NOMO-1 treated with DMSO at 0.1 percent for 48 hours (cell line): ENCODE data around the gene BCLAF1.
A peak's percentile ranks its signal among the peaks of the same experiment; 100 is the strongest.

Experiments used
- DNase-seq: peaks from one replicate; lab custom pipeline; 2025; ENCODE audit not compliant: unreplicated experiment; lab: John Stamatoyannopoulos, UW

Gene BCLAF1, protein sequence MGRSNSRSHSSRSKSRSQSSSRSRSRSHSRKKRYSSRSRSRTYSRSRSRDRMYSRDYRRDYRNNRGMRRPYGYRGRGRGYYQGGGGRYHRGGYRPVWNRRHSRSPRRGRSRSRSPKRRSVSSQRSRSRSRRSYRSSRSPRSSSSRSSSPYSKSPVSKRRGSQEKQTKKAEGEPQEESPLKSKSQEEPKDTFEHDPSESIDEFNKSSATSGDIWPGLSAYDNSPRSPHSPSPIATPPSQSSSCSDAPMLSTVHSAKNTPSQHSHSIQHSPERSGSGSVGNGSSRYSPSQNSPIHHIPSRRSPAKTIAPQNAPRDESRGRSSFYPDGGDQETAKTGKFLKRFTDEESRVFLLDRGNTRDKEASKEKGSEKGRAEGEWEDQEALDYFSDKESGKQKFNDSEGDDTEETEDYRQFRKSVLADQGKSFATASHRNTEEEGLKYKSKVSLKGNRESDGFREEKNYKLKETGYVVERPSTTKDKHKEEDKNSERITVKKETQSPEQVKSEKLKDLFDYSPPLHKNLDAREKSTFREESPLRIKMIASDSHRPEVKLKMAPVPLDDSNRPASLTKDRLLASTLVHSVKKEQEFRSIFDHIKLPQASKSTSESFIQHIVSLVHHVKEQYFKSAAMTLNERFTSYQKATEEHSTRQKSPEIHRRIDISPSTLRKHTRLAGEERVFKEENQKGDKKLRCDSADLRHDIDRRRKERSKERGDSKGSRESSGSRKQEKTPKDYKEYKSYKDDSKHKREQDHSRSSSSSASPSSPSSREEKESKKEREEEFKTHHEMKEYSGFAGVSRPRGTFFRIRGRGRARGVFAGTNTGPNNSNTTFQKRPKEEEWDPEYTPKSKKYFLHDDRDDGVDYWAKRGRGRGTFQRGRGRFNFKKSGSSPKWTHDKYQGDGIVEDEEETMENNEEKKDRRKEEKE

DNA sequence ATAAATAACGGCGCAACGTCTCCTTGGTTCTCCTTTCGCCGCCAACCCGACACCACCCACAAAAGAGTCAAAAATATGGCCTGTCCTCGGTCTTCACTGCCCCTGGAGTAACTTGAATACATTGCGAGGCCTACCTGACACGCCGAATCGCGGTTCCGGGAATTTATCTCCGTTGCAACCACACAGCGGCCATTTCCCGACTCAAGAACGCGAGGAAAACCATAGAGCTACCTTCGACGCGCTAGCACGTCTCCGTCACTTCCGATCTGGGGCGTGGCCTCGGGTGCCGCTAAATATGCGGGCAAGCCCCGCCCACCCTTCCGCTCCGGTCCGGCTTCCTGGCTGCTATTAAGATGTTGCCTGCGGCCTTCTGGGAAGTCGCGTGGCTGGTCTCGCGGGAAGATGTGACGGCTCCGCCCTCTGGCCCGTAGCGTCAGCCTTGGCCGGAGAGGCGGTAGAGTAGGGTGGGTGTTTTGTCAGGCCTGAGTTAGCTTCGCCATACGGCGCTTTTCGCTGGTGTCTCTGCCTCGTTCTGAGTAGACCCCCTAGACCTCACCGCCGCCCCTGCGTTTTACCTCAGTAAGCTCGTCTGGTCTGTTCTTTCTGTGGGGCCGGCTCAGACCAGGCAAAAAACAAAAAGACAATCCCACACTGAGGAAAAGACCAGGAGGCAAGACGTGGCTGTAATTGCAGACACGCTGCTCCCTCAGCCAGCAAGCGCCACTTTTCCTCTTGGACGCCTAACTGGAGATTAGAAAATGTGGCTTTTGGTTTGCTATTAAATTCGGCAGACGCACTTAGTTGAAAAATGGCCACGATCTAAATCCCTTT is at the start of gene BCLAF1:
Gene BCLAF1, minus strand, starts transcription at position 268 of the 831 bp plus-strand sequence. CDS start 9,980 bp downstream, outside the sequence.
- DNase-seq, result peak; percentile 98

GRCh38 chr6:136338486-136338885 is 48.8 kb upstream of the BCLAF1 start:
- no peak for DNase-seq

DNA sequence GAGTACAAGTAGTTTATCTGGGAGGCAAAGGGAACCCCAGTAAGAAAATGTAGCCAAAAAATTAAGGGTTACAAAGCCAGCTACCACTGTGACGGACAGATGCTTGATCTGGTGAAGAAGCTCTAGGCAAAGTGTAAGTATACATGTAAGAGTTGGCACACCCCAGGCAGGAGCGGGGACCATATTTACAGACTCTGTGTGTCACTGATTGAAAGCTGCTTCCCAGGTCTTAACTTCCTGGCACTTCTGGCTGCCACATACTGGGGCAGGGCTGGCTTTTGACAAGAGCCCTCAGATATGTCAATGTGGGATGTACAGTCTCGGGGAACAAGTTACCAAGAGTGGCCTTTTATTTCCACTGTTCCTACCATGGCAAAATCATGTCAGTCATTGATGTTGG is 48.0 kb upstream of the BCLAF1 start:
- no peak for DNase-seq

- DNase-seq, result no peak
Observed at GRCh38 chr6:136337121-136337520, 47.5 kb upstream of the BCLAF1 start.

DNA sequence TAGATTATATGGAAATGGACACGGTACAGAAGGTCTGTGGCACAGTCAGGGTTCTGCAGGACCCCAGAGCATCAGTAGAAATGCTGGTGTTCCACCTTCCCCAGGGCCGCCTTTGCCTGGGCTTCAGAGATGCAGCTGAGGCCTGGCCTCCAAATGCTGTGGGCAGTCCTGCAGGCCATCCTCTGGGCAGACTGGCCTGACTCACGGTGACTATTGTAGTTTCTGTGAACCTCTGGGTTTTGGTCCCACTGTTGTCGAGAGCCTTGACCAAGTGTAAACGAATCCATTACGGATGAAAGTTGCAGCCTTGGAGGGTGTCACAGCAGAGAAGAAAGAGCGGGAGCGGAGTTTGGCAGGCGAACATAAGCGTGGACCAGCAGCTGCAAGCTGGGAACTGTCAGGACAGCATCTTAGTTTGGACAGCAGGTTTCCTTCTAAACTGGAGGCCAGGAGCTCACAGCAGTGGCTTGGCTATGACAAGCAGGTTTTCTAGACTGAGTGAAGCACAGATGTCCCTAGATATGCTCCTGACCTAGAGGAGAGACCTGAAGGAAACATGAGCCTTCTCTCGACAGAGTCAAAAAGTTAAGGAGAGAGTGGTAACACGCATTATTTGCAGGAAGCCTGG is 46.2 kb upstream of the BCLAF1 start:
- no peak for DNase-seq

DNA sequence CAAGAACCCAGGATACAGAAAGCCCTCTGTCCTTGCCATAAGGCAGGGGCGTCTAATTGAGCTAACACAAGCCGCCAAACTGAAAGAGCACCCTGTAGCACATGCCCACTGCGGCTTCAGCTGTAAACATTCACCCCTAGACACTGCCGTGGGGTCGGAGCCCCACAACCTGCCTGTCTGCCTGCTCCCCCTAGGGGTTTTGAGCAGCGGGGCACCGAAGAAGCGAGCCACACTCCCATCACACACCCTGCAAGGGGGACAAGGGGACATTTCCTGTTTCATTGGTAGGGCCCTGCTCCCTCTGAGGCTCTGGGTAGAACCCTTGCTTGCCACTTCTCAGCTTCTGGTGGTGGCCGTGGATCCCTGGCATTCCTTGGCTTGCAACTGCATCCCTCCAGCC is 45.2 kb upstream of the BCLAF1 start:
- no peak for DNase-seq

- DNase-seq, result no peak
Observed at GRCh38 chr6:136334465-136334846, 44.8 kb upstream of the BCLAF1 start.

- peak; percentile 3 for DNase-seq
Observed at GRCh38 chr6:136333824-136334464, 44.3 kb upstream of the BCLAF1 start.

DNA sequence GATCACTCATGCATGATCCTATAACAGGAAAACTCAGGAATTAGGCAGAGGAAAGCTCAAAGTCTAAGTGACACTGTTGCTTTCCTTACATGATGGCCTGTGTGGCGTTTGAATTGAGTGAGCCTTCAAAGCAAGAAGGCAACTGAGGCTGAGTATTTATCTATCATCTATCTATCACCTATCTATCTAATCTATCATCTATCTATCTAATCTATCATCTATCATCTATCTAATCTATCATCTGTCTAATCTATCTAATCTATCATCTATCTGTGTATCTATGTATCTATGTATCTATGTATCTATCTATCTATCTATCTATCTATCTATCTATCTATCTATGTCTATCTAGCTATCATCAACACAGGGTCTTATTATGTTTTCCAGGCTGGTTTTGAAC is 41.8 kb upstream of the BCLAF1 start:
- DNase-seq, result no peak

- DNase-seq, result no peak
Observed at GRCh38 chr6:136330634-136331033, 41.0 kb upstream of the BCLAF1 start.

DNA sequence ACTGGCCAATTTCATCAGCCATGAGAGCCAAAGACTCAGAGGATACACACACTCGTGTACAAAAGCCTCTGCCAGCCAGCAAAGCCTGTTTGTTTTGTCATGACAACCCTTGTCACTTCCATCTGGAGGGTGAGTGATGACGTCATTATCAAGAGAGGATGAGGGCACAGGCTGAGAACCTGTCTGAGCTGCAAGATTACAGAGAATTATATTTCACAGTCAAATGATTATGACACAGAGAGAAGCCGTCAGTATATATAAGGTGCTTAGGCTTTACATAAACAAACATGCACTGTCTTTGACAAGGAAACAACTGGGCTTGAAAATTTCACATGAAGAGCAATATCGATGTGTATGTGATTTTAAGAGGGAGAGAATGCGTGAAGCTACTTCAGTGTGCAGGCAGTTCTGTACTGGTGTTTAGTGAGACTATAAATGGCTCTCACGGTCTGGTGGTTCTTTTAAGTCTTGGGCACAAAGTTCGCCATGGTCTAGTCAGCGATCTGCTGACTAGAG is 36.5 kb upstream of the BCLAF1 start:
- no peak for DNase-seq

GRCh38 chr6:136324686-136325380 is 35.2 kb upstream of the BCLAF1 start:
- DNase-seq, result peak; percentile 21

- DNase-seq, result no peak
Observed at GRCh38 chr6:136323431-136324112, 33.9 kb upstream of the BCLAF1 start.

GRCh38 chr6:136319732-136320131 is 30.1 kb upstream of the BCLAF1 start:
- no peak for DNase-seq

- DNase-seq, result no peak
Observed at GRCh38 chr6:136318676-136319075, 29.0 kb upstream of the BCLAF1 start.

DNA sequence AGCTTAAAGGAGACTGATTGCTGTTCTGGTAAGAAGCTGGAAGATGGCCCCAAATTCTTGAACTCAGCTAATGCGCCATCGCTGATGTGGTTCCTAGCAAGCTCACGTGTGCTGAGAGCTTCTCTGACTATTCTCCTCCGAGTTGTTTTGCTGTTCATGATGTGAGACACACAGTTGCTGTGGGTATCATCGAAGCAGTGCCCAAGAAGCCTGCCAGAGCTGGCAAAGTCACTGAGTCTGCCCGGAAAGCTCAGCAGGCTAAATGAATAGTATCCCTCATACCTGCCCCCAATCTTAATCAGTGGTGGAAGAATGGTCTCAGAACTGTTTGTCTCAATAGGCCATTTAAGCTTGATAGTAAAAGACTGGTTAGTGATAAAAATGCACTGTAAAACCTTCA is 28.3 kb upstream of the BCLAF1 start:
- DNase-seq, result no peak

DNA sequence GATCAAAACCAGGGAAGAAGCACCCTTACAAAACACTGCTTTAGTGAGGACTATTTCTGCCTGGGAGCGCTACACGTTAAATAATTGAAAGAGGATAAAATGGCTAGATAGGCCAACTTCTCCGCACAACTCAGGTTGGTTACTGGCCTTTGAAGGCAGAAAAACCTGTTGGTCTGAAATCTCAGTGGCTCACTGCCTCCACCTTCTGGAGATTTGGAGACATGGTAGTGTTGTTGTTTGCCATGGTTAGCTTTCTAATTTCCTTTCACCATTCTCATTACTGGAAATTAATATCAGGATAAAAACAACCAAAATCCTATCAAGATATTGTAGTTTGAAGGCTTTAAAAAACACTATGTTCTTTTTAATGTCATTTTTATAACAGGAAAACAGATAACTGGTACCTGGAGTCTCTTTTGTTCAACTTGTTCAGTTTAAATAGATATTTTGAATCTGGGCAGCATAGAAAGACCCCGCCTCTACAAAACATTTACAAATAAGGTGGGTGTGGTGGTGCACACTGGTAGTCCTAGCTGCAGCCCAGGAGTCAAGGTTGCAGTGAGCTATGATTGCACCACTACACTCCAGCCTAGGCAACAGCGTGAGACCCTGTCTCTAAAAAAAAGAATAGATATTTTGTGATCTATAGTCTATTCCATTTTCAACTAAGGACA is 27.5 kb upstream of the BCLAF1 start:
- DNase-seq, result peak; percentile 33

DNA sequence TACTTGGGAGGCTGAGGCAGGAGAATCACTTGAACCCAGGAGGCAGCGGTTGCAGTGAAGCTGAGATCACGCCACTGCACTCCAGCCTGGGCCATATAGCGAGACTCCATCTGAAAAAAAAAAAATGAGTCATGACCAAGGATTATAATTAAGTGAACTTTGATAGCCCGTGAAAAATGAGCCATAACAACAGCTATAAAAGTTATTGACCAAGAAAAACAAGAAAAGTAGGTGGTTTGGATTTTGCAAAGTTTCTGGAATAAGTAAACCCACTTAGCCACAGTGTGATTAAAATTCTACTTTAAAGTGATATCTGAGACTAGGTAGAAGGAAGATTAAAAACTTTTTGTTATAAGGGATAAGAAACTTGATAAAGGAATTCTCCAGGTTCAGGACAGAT is 25.9 kb upstream of the BCLAF1 start:
- DNase-seq, result no peak
